DOHH2 (cell line): ENCODE data around the gene ADPRS.

Source experiments
- EZH2phosphoT487 ChIP-seq: fragments of 200-600 bp; sonication (generic); IDR thresholded peaks from 2 replicates; pipeline ENCODE4 v1.6.1; 2017; ENCODE audit warnings: borderline replicate concordance, mild to moderate bottlenecking, antibody characterized with exemption, low read length, moderate library complexity, mixed read lengths
- TF ChIP-seq, protein P1 (sequence below): fragments of 200-600 bp; sonication (generic); IDR thresholded peaks from one replicate; pipeline ENCODE4 v1.5.1; 2014; ENCODE audit warnings: antibody characterized with exemption, mild to moderate bottlenecking, low read depth, low read length; ENCODE audit not compliant: poor library complexity, severe bottlenecking

DNA sequence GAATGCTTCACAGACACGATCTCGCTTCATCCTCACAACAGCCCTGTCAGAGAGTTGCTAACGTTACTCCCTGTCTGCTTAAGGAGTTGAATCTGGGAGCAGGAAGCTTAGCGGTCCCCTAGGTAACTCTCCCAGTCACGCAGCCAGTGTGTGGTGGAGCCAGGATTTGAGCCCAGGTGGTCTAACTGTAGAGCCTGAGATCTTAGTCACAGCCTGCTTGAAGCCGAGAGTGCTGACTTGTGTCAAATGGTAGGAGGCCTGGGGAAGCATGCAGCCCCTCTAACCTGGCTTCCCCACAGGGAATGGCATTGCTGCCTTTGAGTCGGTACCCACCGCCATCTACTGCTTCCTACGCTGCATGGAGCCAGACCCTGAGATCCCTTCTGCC is 4.1 kb downstream of the ADPRS start:
- TF ChIP-seq, protein P1, sequence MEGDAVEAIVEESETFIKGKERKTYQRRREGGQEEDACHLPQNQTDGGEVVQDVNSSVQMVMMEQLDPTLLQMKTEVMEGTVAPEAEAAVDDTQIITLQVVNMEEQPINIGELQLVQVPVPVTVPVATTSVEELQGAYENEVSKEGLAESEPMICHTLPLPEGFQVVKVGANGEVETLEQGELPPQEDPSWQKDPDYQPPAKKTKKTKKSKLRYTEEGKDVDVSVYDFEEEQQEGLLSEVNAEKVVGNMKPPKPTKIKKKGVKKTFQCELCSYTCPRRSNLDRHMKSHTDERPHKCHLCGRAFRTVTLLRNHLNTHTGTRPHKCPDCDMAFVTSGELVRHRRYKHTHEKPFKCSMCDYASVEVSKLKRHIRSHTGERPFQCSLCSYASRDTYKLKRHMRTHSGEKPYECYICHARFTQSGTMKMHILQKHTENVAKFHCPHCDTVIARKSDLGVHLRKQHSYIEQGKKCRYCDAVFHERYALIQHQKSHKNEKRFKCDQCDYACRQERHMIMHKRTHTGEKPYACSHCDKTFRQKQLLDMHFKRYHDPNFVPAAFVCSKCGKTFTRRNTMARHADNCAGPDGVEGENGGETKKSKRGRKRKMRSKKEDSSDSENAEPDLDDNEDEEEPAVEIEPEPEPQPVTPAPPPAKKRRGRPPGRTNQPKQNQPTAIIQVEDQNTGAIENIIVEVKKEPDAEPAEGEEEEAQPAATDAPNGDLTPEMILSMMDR = no peak
- no peak for TF ChIP-seq EZH2phosphoT487
